Mammary epithelial cell (primary cell): Measurements from ENCODE around the gene KLHDC10.

ENCODE experiments used
- EZH2 ChIP-seq: IDR thresholded peaks from 2 replicates; pipeline ENCODE4 v1.6.1; 2012; ENCODE audit warnings: low read length, inconsistent platforms, borderline replicate concordance
- TF ChIP-seq, protein P1 (sequence below), 2 donors: IDR thresholded peaks in 1 of 2; conservative IDR thresholded peaks in 1 of 2; 2 replicates each; pipeline ENCODE4 v1.5.1; 2011 to 2012; ENCODE audit warnings: inconsistent platforms in 2 of 2, low read length in 2 of 2, mild to moderate bottlenecking in 2 of 2, control low read depth in 1 of 2, low read depth in 1 of 2; ENCODE audit not compliant: insufficient read depth in 1 of 2; ENCODE audit errors: extremely low read depth in 1 of 2

DNA sequence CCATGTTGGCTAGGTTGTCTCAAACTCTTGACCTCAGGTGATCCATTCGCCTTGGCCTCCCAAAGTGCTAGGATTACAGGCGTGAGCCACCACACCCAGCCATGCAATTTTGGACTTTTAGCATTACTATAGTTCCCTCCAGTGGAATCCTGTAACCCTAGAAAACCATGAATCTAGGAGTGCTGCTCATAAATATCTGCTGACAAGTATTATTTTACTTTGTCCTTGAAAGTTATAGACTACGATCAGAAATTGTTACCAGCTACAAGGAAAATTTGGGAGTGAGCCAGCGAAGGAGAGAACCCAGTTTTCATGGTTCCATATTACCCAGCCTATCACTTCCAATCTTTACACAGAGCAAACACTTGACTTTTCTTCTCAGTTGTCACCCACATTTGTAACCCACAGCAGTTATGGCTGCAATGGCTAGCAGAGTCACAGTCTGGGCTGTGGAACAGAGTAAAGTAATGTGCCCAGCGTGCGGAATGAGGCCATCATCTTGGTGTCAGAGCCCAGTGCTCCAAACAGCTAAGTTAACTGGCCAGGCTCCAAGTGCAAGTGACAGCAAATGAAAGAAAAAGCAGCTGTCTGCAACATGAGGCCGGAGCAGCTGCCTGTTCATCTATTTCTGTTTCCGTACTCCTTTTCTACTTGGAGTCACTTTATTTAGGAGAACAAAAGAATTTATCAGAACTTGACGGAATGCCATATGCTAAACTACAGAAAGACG lies 49.1 kb upstream of the KLHDC10 start:
- TF ChIP-seq, protein P1, sequence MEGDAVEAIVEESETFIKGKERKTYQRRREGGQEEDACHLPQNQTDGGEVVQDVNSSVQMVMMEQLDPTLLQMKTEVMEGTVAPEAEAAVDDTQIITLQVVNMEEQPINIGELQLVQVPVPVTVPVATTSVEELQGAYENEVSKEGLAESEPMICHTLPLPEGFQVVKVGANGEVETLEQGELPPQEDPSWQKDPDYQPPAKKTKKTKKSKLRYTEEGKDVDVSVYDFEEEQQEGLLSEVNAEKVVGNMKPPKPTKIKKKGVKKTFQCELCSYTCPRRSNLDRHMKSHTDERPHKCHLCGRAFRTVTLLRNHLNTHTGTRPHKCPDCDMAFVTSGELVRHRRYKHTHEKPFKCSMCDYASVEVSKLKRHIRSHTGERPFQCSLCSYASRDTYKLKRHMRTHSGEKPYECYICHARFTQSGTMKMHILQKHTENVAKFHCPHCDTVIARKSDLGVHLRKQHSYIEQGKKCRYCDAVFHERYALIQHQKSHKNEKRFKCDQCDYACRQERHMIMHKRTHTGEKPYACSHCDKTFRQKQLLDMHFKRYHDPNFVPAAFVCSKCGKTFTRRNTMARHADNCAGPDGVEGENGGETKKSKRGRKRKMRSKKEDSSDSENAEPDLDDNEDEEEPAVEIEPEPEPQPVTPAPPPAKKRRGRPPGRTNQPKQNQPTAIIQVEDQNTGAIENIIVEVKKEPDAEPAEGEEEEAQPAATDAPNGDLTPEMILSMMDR (conservative IDR thresholded peaks at IDR 0.05 in 1 of 2, IDR thresholded peaks at IDR 0.05 in 1 of 2; ENCODE audit: extremely low read depth in 1 of 2, insufficient read depth in 1 of 2, low read depth in 1 of 2, low read length in 2 of 2), result no peak
- TF ChIP-seq EZH2, result no peak
